ENCODE data around the gene NID2.

The NID2 gene

DNA sequence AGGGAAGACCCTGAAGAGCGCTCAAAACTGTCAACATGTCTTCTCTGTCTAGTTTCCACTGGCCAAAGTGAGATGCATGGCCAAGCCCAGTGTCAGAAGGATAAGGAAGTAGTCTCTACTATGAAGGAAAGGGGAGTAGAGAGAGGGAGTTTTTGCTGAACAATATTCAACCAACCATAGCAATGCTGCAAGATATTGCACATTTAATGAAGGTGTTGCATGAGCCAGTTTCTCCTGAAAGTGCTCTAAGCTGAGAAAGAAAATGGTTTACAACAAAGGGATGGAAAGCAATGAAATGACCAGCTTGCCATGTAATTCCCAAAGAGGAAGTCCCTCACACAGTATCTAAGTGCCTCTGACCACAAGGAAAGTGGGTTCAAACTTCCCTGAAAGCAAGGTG, 40.0 kb upstream of the NID2 start:
- DNase-seq (ENCODE audit: low read depth) = no peak
- no peak overlapping the region for H3K4me3 ChIP-seq (ENCODE audit: control insufficient read depth, low read depth, low read length)
- TF ChIP-seq, protein P1, sequence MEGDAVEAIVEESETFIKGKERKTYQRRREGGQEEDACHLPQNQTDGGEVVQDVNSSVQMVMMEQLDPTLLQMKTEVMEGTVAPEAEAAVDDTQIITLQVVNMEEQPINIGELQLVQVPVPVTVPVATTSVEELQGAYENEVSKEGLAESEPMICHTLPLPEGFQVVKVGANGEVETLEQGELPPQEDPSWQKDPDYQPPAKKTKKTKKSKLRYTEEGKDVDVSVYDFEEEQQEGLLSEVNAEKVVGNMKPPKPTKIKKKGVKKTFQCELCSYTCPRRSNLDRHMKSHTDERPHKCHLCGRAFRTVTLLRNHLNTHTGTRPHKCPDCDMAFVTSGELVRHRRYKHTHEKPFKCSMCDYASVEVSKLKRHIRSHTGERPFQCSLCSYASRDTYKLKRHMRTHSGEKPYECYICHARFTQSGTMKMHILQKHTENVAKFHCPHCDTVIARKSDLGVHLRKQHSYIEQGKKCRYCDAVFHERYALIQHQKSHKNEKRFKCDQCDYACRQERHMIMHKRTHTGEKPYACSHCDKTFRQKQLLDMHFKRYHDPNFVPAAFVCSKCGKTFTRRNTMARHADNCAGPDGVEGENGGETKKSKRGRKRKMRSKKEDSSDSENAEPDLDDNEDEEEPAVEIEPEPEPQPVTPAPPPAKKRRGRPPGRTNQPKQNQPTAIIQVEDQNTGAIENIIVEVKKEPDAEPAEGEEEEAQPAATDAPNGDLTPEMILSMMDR (IDR thresholded peaks at IDR 0.05; ENCODE audit: control insufficient read depth, insufficient read depth, low read depth, low read length, missing control alignments) = no peak

DNA sequence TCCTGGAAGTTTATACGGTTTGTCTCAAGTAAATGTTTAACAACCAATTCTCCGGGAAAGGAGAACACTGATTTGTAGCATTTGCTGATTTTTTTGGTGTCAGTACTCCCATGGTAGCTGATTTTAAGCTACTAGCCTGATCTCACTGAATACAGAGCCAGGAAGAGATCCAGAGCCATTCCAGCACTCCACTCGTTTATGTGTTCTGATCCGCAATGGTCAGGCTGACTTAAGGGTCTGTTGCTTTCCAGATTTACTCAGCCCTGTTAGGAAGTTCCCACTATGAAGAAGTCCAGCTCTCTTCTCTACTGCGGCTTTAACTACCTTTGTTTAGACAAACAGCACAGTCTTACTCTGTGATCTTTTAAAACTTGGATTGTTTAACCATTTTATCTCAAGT, 38.0 kb upstream of the NID2 start:
- TF ChIP-seq, protein P1 (IDR thresholded peaks at IDR 0.05; ENCODE audit: control insufficient read depth, insufficient read depth, low read depth, low read length, missing control alignments) = no peak
- no peak overlapping the region for H3K4me3 ChIP-seq (ENCODE audit: control insufficient read depth, low read depth, low read length)
- DNase-seq (ENCODE audit: low read depth) = no peak

DNA sequence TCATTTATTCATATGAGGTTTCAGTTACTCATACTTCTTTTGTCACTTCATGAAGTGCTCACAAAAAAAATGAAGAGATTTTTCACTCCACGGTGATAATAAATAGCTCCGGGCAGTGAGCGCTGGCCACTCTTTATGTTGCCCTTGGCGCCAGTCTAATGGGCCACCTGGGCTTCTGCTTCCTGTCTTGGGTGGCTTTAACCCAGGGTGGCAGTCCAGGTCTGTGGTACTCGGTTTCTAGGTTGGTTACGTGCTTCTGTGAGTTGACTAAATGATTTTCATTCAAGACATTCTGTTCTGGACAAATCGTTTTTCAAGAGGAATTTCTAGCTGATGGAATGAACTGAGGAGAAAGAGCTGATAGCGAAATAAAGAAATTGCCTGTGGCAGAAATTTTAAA, 34.6 kb upstream of the NID2 start:
- no peak for DNase-seq (ENCODE audit: low read depth)
- TF ChIP-seq, protein P1 (IDR thresholded peaks at IDR 0.05; ENCODE audit: control insufficient read depth, insufficient read depth, low read depth, low read length, missing control alignments) = no peak
- H3K4me3 ChIP-seq (ENCODE audit: control insufficient read depth, low read depth, low read length) = no peak overlapping the region

DNA sequence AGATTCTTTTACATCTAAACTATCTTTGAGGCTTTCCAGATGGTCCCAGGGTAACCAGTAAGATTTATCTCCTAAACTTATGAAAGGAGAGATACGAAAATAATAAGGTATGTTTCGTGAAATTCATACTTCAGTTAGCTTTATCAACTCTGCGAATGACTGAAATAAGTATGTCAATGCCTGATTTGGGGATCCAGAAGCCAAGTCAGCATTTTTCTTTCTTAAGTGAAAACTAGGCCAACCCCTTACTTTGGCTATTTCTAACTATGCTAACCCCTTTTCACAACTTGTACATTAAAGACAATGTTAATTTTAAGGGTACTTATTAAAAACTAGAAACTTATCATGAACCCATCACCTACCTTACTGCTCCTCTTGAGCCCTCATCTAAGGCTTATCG, 26.9 kb upstream of the NID2 start:
- no peak overlapping the region for H3K4me3 ChIP-seq (ENCODE audit: control insufficient read depth, low read depth, low read length)
- TF ChIP-seq, protein P1 (IDR thresholded peaks at IDR 0.05; ENCODE audit: control insufficient read depth, insufficient read depth, low read depth, low read length, missing control alignments) = no peak
- no peak for DNase-seq (ENCODE audit: low read depth)

DNA sequence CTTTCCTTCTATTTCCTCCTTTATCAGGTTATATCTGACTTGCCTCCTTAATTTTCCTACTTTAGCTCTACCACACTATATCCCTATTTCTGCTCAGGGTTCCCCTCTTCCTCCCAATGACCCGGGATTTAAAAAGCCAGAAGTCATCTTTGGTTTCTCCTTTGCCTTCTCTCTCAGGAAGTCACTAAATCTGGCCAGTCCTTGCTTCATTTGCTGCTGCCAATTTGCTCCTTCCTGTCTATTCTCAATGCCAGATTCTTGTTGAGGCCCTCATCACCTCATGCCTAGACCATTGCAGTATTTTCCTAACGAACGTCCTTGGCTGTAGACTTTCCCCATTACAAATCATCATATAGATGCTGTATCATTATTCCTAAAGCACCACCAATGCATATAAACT, 26.5 kb upstream of the NID2 start:
- TF ChIP-seq, protein P1 (IDR thresholded peaks at IDR 0.05; ENCODE audit: control insufficient read depth, insufficient read depth, low read depth, low read length, missing control alignments) = no peak
- no peak for DNase-seq (ENCODE audit: low read depth)
- no peak overlapping the region for H3K4me3 ChIP-seq (ENCODE audit: control insufficient read depth, low read depth, low read length)

DNA sequence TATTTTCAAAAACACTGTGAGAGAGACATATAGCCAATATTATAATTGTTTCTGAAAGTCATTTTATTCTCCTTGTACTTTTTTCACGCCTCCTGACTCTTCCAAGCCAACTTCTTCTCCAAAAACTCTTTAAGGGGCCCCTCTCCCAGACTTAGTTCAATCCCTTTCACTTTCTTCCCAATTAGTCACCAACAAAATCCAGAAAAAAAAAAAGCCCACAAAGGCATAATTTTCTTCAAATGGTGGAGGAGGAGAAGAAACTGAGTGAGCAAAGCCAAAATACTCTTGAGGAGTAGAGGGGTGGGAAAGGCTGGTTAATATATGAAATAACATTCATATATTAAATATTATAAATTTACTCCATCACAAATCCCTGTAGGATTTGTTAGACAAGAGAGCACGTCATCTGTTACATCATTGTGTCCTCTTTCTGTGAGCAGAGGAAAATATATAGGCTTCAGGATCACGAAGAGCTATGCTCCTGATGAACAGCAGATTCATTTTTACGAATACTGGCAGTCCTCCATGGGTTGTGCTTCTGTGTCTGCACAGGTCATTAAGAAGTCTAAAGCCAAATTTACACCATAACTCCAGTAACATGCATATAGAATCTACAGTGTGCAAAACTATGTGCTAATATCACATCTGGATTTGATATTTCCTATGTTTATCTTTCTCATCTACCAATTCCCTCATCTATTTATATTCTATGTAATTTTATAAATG, 25.9 kb upstream of the NID2 start:
- TF ChIP-seq, protein P1 (IDR thresholded peaks at IDR 0.05; ENCODE audit: control insufficient read depth, insufficient read depth, low read depth, low read length, missing control alignments) = no peak
- no peak for DNase-seq (ENCODE audit: low read depth)
- H3K4me3 ChIP-seq (ENCODE audit: control insufficient read depth, low read depth, low read length) = no peak overlapping the region
